GM12873 (cell line): ENCODE measurements around the gene SBK1.

Experiments
- CTCF ChIP-seq: IDR thresholded peaks from 2 replicates; pipeline ENCODE4 v1.5.1; 2012; ENCODE audit warnings: low read depth, mild to moderate bottlenecking, moderate library complexity, low read length, control low read depth; ENCODE audit not compliant: insufficient read depth; ENCODE audit errors: missing control alignments

Gene SBK1

DNA sequence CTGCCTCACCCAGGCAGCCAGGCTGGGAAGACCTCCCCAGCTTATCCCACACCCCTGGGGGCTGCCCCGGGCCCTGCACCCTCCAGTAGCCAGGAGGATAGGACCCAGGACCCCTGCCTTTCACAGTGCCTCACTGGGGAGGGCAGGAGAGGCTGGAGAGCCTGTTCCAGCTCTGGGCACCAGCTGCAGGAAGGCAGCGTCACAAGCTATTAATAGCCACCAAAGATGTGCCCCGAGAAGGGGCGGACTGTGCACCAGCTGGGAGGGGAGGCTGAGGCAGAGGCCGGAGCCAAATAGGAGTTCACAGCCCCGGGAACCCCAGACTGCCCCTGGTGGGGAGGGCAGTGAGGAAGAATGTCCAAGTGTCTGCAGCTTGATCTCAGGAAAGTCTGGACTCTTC, 8.8 kb downstream of the SBK1 start:
- no peak for TF ChIP-seq CTCF

GRCh38 chr16:28301620-28302019, 9.3 kb downstream of the SBK1 start:
- TF ChIP-seq CTCF = no peak

DNA sequence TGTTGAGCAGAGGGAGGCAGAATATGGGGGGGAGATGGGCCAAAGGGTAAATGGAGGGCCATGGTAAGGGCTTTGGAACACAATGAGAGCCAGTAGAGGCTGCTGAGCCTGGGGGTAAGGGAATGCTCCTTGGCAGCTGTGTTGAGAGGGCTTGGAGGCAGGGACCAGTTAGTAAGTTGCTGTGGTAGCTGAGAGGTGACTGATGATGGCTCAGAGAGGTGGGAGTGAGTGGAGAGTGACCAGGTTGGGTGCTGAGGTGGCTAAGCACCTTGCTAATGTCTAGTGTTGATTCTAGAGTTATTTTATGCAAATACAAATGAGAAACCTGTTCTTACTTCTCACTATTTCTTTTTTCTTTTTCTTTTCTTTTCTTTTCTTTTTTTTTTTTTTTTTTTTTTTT, 10.8 kb downstream of the SBK1 start:
- no peak for TF ChIP-seq CTCF

GRCh38 chr16:28304214-28304613, 11.9 kb downstream of the SBK1 start:
- no peak for TF ChIP-seq CTCF

GRCh38 chr16:28307936-28308335, 15.6 kb downstream of the SBK1 start:
- TF ChIP-seq CTCF = no peak

GRCh38 chr16:28308794-28309584, 16.7 kb downstream of the SBK1 start:
- no peak for TF ChIP-seq CTCF

DNA sequence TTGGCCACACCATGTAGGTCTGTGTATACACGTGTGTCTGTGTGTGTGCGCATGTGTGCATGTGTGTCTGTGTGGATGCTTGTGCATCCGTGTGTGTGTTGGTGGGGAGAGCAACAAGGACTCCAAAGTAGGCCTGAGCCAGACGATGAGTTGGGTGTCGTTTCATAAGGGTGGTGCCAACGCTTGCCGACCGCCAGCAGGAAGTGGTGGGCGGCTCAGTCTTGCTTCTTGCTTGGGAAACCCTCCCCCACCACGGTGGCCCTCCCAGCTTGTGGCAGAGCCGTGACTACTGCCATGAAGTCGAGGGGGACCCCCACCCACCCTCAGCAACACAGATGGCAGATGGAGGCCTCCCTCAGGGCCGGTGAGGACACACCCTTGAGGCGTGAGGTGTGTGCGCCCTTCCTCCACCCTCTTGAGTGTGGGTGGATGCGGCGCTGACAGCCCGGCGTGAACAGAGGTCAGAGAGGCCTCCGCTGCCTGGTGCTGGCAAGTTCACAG, 17.5 kb downstream of the SBK1 start:
- TF ChIP-seq CTCF = no peak
